Measurements from ENCODE around the gene SLC17A9. TPM values are rescaled to one million over a fixed set of nuclear protein-coding genes. Genes with fewer than 3 reads are reported as not detected.
"Not testable (repeated sequence)": the region's sequence is repeated elsewhere in the genome, so short reads cannot be mapped to it uniquely, and the experiment has no call there.

SLC17A9 gene
- total RNA-seq, 1 donor from 2014 or later, result 12.8 TPM

GRCh38 chr20:62953839-62954703 is 1.6 kb downstream of the SLC17A9 start:
- intact Hi-C loops (cut with micrococcal nuclease), result loop anchor here (1.0 kb wide), 1 partner anchor 16 kb away; the partner anchor contains the start of gene GID8

GRCh38 chr20:62955519-62956386 is 3.2 kb downstream of the SLC17A9 start:
- intact Hi-C loops (cut with micrococcal nuclease), result no loop called here

GRCh38 chr20:62956387-62957135 is 4.1 kb downstream of the SLC17A9 start:
- intact Hi-C loops (cut with micrococcal nuclease), result no loop called here

GRCh38 chr20:62957136-62958117 is 4.9 kb downstream of the SLC17A9 start:
- intact Hi-C loops (cut with micrococcal nuclease), result no loop called here

- intact Hi-C loops (cut with micrococcal nuclease), result no loop called here
Observed at GRCh38 chr20:62958388-62959100, 6.0 kb downstream of the SLC17A9 start.

- intact Hi-C loops (cut with micrococcal nuclease), result no loop called here
Observed at GRCh38 chr20:62959101-62959971, 6.8 kb downstream of the SLC17A9 start.

GRCh38 chr20:62959998-62960436 is 7.5 kb downstream of the SLC17A9 start:
- intact Hi-C loops (cut with micrococcal nuclease), result no loop called here

GRCh38 chr20:62960446-62961309 is 8.2 kb downstream of the SLC17A9 start:
- intact Hi-C loops (cut with micrococcal nuclease), result not testable (repeated sequence)

GRCh38 chr20:62961310-62961783 is 8.8 kb downstream of the SLC17A9 start:
- intact Hi-C loops (cut with micrococcal nuclease), result no loop called here

- intact Hi-C loops (cut with micrococcal nuclease), result no loop called here
Observed at GRCh38 chr20:62961799-62962198, 9.3 kb downstream of the SLC17A9 start.

- intact Hi-C loops (cut with micrococcal nuclease), result no loop called here
Observed at GRCh38 chr20:62962221-62962879, 9.8 kb downstream of the SLC17A9 start.

GRCh38 chr20:62962891-62963613 is 10.5 kb downstream of the SLC17A9 start:
- intact Hi-C loops (cut with micrococcal nuclease), result no loop called here

- intact Hi-C loops (cut with micrococcal nuclease), result no loop called here
Observed at GRCh38 chr20:62963614-62964397, 11.3 kb downstream of the SLC17A9 start.

- intact Hi-C loops (cut with micrococcal nuclease), result no loop called here
Observed at GRCh38 chr20:62964700-62965099, 12.2 kb downstream of the SLC17A9 start.

GRCh38 chr20:62965363-62965771 is 12.9 kb downstream of the SLC17A9 start:
- intact Hi-C loops (cut with micrococcal nuclease), result no loop called here

Data from T-helper 2 cell treated with Interferon-gamma antibody and Interleukin-4, amounts not matched to agents 100 ng/mL and 5 ng/mL, for 36 hours (primary cell).